Glomerular visceral epithelial cell (primary cell): ENCODE measurements around the gene WDFY4.

Source experiments
- DNase-seq: peaks from one replicate; pipeline ENCODE4 v3.0.0-alpha.2; 2016; ENCODE audit errors: extremely low spot score

WDFY4 gene

DNA sequence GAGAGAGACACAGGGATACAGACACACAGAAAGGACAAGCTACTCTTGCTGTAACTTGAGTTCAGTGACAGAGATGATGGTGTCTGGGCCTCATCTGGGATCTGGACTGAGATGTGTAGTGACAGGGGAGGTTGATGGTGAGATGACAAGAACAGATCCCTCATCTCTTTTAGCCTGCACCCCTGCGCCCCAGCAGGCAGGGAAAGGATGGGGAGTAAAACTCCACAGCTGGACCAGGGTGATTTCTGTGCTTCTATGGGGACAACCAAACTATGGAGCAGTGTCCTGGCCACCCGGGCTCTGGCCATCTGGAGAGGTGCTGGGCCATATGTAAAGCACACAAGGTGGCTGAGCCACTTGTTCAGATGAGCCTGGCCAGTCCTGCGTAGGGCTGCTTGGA is 259.5 kb downstream of the WDFY4 start:
- DNase-seq = no peak

DNA sequence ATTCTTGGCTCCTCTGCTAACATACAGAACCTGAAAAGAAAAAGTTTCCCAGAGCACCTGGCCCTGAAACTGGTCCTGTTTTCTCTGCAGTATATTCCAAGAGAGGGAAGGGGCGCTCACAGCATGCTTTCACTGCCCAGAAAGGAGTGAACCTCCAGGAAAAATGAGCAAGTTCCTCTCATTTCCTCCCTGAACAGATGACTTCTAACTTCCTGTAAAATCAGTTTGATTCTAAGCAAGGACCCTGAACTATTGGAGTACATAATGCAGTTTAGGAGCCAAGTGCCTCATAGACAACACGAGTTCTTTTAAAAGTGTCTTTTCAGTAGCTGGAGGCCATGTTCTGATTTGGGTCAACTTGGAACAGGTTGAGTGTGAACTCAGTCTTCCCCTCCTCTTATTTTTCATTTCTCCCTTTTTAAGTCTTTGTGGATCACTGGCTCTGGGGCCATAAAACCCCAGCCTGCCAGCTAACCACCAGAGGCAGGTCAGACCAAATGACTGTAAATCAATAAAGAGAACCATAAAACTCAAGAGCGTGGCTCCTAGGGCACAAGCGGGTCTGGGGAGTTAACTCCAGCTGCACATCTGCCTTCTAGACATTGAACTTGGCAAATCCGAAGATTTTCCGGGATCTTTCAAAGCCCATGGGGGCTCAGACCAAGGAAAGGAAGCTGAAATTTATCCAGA is 260.9 kb downstream of the WDFY4 start:
- DNase-seq = no peak

GRCh38 chr10:48946332-48946731 is 261.7 kb downstream of the WDFY4 start:
- DNase-seq = no peak

DNA sequence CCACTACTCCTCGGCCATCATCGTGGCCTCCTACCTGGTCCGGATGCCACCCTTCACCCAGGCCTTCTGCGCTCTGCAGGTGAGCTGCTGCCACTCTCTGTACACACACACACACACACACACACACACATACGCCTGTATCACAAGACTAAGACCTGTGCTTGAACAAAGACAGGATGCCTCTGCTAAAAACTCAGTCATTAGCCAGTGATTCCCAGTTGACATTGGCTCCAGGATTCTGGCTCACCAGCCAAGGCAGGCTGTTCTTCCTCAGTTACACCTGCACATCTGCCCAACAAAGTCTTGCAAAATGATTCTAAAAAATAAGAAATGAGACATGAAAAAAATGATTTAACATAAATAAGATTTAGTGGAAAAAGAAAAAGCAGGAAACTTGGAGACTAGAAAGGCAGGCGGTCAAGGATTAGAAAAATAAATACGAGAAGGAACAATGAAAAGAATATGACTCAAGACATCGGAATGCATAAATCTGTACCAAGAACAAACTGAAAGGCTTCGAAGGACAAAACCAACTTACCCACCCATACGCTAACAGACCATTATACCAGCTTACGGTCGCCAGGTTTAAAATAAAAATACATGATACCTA is 262.3 kb downstream of the WDFY4 start:
- no peak for DNase-seq

GRCh38 chr10:48947690-48948469 is 263.2 kb downstream of the WDFY4 start:
- DNase-seq = no peak

DNA sequence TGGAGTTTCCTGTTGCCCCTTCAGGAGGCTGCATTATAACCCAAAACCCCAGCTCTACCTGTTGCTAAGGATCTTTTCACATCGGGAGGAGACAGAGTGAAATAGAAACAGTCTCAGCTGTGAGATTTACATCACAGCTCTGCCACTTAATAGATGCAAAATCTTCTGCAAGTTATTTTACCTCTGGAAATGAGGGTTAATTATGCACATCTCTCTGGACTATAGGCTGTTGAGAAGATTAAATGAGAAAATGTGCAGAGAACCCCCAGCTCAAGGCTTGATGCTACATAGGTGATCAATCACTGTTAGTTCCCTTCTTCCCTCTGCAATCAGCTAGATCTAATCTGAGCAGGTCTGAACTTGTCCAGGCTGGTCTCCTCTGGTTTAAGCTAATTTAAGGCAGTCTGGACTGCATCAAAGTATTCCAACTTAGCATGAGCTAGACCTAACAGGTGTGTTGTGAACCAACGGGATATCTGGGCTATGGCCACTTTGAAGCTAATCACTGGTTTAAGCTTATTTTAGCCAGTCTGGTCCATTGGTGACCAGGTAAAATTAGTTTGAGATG is 263.9 kb downstream of the WDFY4 start:
- no peak for DNase-seq

DNA sequence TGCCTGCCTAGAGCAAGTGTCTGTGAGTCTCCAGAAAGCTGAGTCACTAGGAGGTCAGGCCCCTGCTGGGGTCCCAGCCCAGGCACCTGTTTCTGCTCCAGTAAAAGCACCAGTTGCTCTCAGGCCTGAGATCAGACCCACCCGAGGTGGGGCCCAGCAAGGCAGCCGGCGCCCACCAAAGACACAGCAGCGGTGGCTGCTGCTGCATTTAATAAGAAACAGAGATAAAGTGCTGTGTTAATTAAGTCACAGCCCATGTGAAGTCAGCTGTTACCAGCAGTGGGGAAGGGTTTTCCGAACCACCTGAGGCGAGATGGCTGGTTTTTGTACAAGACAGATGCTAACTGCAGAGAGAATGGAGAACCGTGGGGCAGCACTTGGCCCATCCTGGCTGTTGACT is 267.0 kb downstream of the WDFY4 start:
- DNase-seq = no peak

- DNase-seq = no peak
Measured at GRCh38 chr10:48957361-48958151, 272.9 kb downstream of the WDFY4 start.

GRCh38 chr10:48958598-48959190 is 274.0 kb downstream of the WDFY4 start:
- no peak for DNase-seq

- DNase-seq = no peak
Measured at GRCh38 chr10:48964038-48964437, 279.4 kb downstream of the WDFY4 start.

- no peak for DNase-seq
Measured at GRCh38 chr10:48965460-48965859, 280.8 kb downstream of the WDFY4 start.

GRCh38 chr10:48968036-48968435 is 283.4 kb downstream of the WDFY4 start:
- DNase-seq = no peak

- no peak for DNase-seq
Measured at GRCh38 chr10:48970046-48970445, 285.4 kb downstream of the WDFY4 start.

DNA sequence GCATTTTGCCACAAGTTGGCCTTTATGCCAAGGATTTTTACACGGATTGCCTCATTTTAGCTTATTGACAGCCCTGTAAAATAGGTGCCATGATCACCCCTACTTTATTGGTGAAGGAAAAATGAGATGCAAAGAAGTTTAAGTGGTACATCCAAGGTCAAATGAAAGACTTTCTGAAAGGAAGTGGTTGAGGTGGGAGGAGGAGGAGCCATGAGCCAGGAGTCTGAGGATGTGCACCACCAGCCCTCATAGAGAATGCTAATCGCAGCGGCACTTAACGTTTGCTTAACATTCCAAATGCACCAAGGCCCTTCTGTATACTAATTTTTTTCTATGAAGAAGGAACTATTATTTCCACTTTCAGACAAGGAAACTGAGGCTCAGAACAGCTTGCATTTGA is 286.0 kb downstream of the WDFY4 start:
- DNase-seq = no peak

- DNase-seq = no peak
Measured at GRCh38 chr10:48973065-48973464, 288.4 kb downstream of the WDFY4 start.

DNA sequence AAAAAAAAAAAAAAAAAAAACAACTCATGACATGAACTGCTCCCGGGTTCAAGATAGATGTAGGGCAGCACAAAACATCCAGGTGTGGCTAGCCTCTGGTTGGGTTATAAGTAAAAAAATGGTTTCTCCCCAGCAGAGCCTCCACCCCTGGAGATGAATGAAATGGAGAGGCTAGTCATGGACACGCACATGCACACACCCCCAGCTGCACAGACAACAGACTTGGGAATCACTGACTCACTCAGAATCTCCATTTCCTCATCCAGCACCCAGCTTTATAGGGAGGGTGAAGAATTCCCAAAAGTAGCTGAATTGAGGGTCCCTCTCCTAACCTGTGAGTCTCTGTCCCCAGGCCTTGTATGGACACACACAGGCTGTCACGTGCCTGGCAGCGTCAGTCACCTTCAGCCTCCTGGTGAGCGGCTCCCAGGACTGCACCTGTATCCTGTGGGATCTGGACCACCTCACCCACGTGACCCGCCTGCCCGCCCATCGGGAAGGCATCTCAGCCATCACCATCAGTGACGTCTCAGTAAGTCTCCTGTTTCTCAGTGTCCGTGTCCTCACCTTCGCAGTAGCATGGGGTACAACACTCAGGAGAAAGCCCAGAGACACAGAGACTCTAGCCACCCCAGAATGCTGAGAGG is 290.0 kb downstream of the WDFY4 start:
- DNase-seq = no peak

DNA sequence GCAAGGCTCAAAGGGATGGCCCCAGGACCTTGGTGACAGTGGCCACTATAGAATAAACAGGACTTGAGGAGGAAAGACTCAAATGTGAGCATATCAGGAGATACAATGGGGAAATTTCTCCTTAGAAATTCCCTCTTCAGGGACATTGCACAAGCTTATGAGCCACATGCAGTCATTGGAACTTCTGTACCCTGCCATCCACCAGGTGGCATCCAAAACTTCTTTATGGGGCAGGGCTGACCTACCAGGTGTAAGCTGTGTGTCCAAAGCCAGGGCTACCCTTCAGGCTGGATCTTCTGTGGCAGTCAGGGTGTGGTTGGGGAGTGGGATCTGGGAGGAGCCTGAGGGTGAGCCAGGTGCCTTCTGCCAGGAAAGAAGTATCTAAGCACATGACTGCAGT is 291.5 kb downstream of the WDFY4 start:
- DNase-seq = peak; percentile 49

GRCh38 chr10:48978318-48978717 is 293.6 kb downstream of the WDFY4 start:
- no peak for DNase-seq

- DNase-seq = peak; percentile 59
Measured at GRCh38 chr10:48981310-48981907, 296.7 kb downstream of the WDFY4 start.

DNA sequence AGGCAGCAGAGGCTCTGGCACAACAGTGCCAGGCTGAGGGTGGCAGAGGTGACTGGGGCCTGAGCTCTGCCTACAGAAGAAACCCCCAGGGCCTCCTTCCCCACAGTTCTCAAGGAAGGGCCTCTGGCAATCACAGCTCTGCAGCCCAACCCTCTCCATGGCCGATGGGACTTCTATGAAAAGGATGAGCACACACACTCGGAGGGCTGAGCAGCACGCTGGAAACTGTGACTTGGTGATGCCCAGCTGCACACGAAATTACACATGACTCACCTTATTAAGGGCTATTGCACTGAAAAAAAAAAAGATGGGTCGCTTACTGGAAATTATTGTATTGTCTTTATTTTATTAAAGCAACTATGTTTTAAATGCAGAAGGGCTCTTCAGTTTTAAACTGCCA is 297.9 kb downstream of the WDFY4 start:
- DNase-seq = peak; percentile 41
